ENCODE data around the gene GABRE. TPM values are rescaled to one million over a fixed set of nuclear protein-coding genes. Genes with fewer than 3 reads are reported as not detected.

Gene GABRE
- total and polyA plus RNA-seq, 2 donors (not counting 3 experiments of a cell fraction or from before 2014, with no cell fraction given): 6.1 to 33.4 TPM

GRCh38 chrX:151962034-151962433 lies 12.4 kb downstream of the GABRE start:
- no TSS peak for BruUV-seq (replicated peaks)

More at GRCh38 chrX:151962034-151962433, 12.4 kb downstream of the GABRE start:
- Histone ChIP-seq H4K20me1 (replicated peaks; ENCODE audit: control insufficient read depth, extremely low read depth, insufficient read depth, low read length) (no peaks in the 10 kb centered on the region), H3K9me3 (replicated peaks; ENCODE audit: control insufficient read depth, insufficient read depth, low read length) (no peaks in the 10 kb centered on the region), H3K9ac (replicated peaks; ENCODE audit: extremely low read depth, insufficient read depth, low read length) (no peak overlapping the region), H3K4me3 (replicated peaks in 1 of 3; ENCODE audit: insufficient read depth in 1 of 3, low read depth in 1 of 3, low read length in 3 of 3) (no peak overlapping the region), H3K27me3 (ENCODE audit: control insufficient read depth in 2 of 2, insufficient read depth in 2 of 2, low read length in 2 of 2) (no peaks in the 10 kb centered on the region), H3K9me1 (replicated peaks; ENCODE audit: control insufficient read depth, extremely low read depth, insufficient read depth, low read length) (no peaks in the 10 kb centered on the region), H3K36me3 (ENCODE audit: control insufficient read depth in 2 of 2, extremely low read depth in 1 of 2, insufficient read depth in 2 of 2, low read length in 2 of 2) (peaks cover 0 to 5% of the 10 kb centered on the region in 2 experiments), H3K4me2 (ENCODE audit: insufficient read depth, low read length) (no peak overlapping the region), H3K4me1 (ENCODE audit: control insufficient read depth, extremely low read depth, insufficient read depth, low read length) (no peaks in the 10 kb centered on the region), H3K79me2 (ENCODE audit: control insufficient read depth, insufficient read depth, low read length) (no peaks in the 10 kb centered on the region), H2AFZ (ENCODE audit: low read depth, low read length) (no peak overlapping the region), H3K27ac (ENCODE audit: insufficient read depth, low read depth, low read length) (no peak overlapping the region)
- FAIRE-seq (no peak), DNase-seq (ENCODE audit: low read depth, low spot score) (no peak)
- POLR2A ChIA-PET: no interaction called here
- no peak for TF ChIP-seq JUN (IDR thresholded peaks at IDR 0.05; ENCODE audit: borderline replicate concordance, insufficient read depth, insufficient read length, low read depth)
- TF ChIP-seq EZH2 (IDR thresholded peaks at IDR 0.05; ENCODE audit: borderline replicate concordance, low read depth, low read length, severe bottlenecking): no peak
- no peak for TF ChIP-seq POLR2AphosphoS5 (IDR thresholded peaks at IDR 0.05; ENCODE audit: insufficient read depth, low read depth, low read length)
- TF ChIP-seq POLR2A (IDR thresholded peaks at IDR 0.05; ENCODE audit: low read depth, low read length): no peak
- TF ChIP-seq CTCF (IDR thresholded peaks at IDR 0.05; ENCODE audit: extremely low read depth in 1 of 2, insufficient read depth in 1 of 2, low read depth in 1 of 2, low read length in 2 of 2): no peak
- TF ChIP-seq FOS (IDR thresholded peaks at IDR 0.05; ENCODE audit: borderline replicate concordance, insufficient read depth, low read length): no peak
- TF ChIP-seq MAX (IDR thresholded peaks at IDR 0.05; ENCODE audit: insufficient read depth, insufficient read length): no peak
- no peak for TF ChIP-seq GATA2 (IDR thresholded peaks at IDR 0.05; ENCODE audit: insufficient read depth, insufficient read length, low read depth, low read length)
- no peak for TF ChIP-seq MYC (IDR thresholded peaks at IDR 0.05; ENCODE audit: low read depth, low read length)
- CTCF ChIA-PET: no interaction called here
- intact Hi-C loops (cut with micrococcal nuclease): no loop called here
- dilution Hi-C loops (cut with MboI; ENCODE audit: extremely low pct_ligation_motif_present, low sequenced_read_pairs): no loop called here
